ENCODE results near the gene MRTFA.
"Not testable (repeated sequence)": the region's sequence is repeated elsewhere in the genome, so short reads cannot be mapped to it uniquely, and the experiment has no call there.

The MRTFA gene

DNA sequence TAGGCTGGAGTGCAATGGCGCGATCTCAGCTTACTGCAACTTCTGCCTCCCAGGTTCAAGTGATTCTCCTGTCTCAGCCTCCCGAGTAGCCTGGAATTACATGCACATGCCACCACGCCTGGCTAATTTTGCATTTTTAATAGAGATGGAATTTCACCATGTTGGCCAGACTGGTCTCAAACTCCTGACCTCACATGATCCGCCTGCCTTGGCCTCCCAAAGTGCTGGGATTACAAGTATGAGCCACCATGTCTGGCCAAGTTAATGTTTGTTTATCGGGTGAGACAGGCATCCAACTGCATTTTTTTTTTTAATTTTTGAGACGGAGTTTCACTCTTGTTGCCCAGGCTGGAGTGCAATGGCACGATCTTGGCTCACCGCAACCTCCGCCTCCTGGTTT, 20.1 kb upstream of the MRTFA start:
- DNase-seq: not testable (repeated sequence)

DNA sequence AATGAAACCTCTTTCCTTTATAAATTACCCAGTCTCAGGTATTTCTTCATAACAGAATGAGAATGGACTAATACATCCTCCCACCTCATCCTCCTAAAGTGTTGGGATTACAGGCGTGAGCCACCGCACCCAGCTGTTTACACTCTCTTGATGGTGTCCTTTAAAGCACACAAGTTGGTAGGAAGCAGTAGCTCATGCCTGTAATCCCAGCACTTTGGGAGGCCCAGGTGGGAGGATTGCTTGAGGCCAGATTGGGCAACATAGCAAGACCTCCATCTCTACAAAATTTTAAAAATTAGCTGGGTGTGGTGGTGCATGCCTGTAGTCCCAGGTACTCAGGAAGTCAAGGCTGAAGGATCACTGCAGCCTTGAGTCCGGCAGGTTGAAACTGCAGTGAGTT, 19.4 kb upstream of the MRTFA start:
- not testable (repeated sequence) for DNase-seq

DNA sequence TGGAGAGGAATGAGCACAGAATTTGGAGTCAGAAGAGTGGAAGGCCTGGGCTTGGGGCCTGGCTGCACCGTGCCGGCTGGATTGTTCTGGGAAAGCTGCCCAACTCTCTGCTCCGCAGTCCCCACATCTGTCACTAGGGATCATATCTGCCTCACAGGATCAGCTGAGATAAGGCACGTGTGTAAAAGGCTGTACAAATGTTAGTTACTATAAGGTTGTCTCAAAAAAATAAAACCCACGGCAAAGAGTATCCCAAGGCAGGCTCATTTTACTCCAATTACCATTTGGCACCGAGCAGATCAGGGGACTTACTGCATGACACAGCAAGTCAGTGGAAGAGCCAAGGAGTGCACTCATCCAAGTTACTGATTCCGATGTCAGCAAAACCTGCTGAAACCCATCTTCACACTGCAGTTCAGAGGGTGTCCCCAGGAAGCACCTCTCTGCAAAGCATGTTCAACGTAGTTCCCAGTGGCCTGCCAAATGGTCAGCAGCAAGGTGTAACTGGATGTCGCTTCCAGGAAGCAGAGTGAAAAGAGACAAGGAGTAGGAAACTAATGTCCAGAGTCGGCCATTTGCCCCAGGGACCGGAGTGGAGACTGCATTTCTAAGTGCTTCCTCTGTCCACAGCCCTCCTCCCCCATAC, 18.1 kb upstream of the MRTFA start:
- no peak for DNase-seq

DNA sequence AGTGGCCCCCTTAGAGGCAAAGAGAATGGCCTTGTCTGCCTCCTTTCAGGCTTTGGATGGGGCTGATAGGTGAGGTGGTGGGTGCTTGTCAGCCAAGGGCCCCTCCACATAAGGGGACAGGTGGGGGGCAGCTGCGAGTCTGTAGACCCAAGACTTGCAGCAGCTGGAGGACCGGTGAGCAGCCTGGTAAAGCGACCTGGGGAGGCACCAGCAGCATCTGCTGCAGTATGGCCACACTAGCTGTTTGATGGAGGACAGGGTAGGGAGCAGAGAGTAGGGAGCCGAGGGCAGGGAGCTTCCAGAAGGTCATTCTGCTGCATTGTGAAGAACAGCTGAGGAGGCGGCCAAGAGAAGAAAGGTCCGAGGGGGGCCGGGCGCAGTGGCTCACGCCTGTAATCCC, 16.8 kb upstream of the MRTFA start:
- DNase-seq: no peak

DNA sequence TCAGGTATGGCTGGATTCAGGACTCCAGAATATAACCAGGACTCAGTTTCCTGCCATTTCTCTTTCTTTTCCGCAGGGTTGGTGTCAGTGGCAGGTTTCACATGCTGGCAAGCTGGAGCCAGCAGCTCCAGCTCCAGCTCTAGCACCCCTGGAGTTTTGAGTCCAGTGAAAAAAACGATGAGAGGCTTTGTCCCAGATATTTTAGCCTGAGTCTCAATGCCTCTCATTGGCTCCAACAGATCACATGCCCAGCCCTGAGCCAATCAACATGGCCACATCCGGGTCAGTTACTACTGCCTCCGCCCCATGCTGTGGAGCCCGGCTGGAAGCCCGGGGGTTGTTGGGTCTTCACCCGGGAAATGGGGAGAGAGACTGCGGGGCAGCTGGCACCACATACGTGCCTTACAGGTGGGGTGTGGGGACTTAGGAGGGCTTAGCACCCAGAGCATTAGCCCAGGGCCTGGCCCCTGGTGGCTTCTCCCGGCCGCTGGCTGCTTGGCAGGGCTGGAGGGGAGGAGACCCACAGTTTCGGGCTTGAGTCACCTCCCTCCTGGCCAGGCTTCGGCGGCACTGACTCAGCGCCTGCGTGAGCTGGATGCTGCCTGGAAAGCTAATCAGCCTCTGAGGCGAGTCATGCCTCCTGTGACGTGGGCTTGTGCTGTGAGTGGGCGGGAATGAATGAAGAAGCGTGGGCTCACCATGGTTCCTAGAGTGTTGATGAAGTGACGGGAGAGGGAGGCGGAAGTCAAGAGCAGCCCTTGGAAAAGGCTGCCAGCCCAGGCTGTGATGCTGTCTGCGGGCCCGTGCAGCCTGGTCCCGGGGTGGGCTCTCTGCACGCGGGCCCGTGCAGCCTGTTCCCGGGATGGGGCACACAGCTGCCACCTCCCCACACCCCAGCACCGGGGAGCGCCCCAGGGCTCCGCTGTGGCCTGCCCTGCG, 15.3 kb upstream of the MRTFA start:
- peak; percentile 56 for DNase-seq

DNA sequence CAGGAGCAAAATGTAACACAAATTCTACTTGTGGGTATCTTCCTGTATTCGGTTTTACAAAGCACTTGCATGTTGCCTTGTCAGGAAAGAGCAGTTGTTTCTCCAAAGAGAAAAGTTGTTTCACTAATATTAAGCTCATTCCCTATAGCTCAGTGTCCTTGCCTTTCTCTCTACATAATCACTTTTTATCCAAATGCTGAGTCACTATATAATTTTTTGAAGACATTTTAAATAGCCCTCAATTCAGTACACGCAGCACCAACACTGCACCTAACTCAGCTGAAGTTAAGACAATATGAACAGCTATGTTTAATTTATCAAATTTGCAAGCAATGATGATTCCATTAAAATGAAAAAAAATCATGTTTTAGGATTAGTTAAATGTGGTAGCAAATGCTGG, 14.5 kb upstream of the MRTFA start:
- no peak for DNase-seq

DNA sequence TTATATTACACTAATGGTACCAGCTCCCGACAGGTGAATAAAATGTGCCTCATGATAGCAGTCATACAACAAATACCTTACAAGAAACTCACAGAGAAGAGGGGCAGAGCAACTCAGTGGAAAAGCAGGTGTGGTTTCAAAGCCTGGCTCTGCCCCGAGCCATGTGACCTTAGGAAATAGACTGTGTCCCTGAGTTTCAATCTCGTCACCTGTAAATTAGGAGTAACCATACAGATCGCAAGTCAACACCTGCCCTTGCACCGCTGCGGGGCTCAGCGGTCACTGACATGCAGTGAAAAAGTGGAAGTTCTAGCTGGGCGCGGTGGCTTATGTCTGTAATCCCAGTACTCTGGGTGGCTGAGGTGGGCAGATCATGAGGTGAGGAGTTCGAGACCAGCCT, 11.9 kb upstream of the MRTFA start:
- DNase-seq: no peak

DNA sequence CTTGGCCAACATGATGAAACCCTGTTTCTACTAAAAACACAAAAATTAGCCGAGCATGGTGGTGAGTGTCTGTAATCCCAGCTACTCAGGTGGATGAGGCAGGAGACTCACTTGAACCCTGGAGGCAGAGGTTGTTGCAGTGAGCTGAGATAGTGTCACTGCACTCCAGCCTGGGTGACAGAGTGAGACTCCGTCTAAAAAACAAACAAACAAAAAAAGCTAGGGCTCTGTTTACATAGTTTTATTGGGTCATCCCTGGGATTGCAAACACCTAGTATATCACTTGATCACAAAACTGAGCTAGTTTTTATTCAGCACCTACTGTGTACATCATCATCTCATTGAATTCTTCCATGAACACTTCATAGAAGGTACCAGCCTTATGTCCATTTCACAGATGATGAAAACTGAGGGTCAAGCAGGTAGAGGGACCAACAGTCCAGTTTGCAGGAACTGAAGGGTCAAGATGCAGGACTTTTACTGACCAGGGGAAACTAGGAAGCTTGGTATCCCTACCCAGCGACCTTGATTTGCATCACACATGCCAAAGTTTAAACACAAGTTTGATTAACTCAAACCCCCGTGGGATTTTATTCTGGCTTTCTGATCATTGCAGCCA, 9.2 kb upstream of the MRTFA start:
- DNase-seq: no peak

DNA sequence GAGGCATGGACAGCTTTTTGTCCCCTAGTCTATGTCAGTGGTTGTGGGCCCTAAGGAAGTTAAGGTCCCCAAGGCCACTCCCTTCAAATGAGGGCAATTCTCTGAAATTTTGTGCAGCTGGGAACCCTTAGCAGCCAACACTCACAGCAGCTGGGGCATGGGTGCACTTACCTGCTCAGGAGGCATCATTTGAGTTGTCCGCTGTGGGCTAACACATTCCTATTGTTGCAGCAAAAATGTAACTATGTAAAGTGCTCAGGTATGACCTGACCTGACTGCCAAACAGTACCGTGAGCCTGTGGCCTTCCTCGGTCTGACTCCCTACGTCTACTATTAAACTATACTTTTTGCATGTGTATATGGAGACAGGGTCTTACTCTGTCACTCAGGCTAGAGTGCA, 5.8 kb upstream of the MRTFA start:
- no peak for DNase-seq

DNA sequence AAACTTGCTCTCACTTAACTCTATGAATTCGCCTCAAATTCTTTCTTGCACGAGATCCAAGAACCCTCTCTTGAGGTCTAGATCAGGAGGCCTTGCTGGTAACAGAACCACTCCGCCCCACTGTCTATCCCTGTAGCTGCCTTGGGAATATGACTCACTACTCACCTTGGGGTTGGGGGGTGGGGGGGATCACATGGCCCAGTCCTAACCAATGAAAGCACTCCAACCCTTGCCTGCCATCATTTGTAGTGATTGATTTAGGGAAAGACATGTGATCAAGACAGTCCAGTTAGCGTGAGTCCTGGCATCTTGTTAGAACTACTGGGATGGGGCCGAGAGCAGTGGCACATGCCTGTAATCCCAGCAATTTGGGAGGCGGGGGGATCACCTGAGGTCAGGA, 4.8 kb upstream of the MRTFA start:
- no peak for DNase-seq

DNA sequence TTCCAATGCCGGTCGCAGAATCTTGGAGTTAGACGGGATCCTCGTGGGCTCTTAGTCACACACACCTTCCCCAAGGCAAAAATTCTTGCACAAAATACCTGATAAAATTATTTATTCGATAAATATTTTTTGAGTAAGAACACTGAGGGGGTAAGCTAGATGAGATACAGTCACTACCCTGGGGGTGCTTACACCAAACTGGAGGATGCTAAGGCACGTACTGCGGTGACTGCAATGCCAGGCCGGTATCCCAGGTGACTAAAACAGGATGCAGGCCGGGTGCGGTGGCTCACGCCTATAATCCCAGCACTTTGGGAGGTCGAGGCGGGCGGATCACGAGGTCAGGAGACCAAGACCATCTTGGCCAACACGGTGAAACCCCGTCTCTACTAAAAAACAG, 1.7 kb upstream of the MRTFA start:
- DNase-seq: no peak

DNA sequence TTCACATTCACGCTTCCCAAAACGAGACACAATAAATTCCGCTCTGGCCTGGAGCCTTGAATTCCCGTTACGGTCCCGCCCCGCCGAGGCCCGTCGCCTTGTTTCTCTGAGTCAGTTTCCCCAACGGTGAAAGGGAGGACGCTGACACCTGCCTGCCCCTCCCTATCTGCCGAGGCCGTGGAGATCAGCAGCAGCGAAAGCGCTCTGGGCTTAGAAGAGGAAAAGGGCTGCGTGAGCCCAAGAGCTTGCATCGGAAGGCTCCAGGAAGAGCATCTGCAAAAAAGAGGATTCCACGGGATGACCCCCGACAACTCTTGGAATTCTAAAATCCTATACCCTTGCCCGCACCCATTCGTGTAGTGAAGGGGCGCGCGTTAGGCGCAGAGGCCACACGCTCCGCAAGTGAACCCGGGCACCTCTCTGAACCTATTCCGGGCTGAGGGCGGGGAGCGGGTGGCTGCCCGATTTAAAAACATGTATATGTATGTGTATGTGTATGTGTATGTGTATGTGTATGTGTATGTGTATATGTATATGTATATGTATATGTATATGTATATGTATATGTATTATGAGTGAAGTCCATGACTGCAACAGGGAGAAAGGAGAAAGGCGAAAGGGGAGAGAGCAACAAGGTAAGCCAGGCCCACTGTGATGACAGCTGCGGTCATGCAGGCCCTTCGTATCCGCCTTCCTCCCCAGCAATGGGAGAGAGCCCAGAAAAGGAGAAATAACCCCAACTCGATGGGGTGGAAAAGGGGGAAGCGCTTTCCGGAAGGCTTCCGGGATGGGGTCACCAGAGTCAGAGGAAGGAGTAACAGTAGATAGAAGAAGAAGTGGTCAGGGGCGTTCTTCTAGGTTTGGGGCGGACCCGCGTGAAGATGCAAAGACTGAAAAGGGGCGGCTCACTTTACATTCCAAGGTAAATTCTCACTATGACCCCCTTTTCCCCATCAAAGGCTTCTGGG, 948 bp upstream of the MRTFA start:
- no peak for DNase-seq

DNA sequence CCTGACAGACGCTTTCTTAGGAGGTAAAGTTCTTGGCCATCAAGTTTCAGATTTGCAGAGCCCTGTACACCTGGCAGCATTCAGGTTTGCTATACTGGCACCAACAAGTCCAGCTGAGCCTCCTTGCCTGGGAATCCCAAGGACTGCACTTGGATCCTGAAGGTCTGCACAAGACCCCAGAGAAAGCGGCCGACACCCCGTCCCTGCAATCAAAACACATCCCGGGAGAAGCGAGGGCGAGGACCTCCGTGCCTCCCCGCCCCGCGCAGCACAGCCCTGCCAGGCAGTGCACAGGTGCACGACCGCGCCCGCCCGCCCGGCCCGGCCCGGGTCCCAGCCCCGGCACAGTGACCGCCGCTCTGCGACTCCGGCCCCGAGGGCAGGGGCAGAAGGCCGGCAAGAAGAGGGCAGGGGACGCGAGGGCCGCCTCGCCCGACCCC, 559 bp downstream of the MRTFA start:
- no peak for DNase-seq

DNA sequence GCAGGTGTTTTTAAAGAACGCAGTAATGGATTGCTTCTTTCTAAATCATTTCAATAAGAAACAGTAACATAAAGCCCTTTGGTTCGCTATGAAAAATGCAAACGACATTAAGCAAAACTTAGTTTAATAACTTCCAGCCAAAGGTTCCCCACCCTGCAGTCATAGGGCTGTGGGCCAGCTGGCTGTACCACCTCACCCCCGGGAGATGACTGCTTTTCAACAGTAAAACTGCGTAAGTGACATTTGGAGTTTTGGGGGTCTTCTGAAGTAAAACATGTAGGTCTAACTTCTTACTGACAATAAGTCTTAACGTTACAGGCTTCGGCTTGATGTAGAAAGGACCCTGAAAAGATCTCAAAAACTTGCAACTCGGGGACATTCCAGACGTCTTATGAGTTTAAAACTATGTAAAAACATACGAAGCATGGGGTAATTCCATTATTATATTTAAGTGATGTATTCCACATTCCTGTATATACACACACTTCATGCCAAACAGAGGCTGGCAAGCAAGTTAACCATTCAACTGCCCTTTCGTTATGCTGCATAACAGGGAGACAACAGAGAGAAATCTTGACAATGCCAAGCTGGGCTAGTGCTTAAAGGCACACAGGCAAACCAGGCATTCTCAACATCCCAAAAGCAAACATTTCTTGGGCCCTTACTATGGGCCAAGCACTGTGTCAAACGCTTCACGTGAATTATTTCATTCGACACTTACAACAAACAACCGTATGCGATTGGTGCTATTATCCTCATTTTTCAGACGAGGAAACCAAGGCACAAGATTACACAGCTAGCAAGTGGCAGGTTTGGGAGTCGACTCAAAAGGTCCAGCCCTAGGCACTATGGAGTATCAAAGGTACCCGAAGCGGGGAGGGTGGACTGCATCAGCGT, 1.2 kb downstream of the MRTFA start:
- DNase-seq: no peak

DNA sequence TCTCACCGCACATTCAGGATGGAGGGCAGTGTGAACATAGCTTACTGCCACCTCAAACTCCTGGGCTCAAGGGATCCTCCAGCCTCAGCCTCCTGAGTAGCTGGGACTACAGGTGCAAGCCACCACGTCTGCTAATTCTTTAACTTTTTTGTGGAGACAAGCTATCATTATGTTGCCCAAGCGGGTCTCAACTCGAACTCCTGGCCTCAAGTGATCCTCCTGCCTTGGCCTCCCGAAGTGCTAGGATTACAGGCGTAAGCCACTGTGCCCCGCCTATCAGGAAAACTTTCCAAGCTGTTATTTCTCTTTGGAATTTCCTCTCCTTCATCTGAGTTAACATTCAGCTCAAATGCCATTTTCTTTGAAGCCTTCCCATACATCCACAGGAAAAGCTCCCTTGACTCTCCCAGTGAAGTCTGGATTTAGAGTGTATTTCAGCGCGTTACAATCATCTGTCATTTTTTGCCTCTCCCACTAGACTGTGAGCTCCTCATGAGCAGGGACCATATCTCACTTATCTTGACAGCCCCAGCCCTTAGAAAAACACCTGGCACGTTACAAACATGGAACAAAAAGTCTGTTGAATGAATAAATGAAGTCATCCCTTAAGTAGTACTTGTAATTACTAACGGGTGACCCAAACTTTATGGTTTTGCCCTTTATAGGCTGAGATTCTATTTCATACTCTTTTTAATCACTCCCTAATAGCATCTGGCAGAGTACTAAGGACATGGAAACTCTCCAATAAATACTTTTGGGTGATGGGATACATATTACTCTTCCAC, 2.2 kb downstream of the MRTFA start:
- DNase-seq: no peak

DNA sequence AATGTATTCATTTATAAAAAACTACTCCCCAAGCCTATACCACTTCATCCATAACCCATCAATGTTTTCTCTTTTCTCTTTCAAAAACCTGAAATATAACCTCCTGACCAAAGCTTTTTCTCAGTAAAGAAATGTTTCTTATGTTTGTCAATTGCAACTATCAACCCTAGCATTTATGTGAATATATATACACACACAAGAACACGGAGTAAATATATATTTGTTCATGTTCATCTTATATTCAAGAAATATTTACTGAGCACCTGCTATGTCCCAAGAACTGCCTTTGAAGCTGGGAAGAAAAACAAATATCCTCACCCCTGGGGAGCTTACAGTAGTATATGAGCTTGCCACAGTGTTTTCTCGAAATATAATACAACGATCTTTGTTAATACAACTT, 3.5 kb downstream of the MRTFA start:
- no peak for DNase-seq

DNA sequence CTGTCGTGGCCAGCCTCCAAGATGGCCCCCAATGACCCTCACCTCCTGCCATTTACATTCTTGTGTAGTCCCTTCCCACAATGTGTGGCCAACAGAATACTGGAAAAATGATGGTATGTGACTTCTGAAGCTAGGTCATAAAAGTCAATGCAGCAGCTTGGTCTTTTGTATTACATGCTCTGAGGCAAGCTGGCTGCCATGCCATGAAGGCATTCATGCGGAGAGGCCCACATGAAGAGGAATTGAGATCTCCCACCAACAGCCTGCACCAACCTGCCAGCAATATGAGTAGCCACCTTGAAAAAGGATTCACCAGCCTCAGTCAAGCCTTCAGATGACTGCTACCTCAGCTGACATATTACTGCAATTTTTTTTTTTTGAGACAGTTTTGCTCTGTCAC, 4.6 kb downstream of the MRTFA start:
- DNase-seq: no peak

DNA sequence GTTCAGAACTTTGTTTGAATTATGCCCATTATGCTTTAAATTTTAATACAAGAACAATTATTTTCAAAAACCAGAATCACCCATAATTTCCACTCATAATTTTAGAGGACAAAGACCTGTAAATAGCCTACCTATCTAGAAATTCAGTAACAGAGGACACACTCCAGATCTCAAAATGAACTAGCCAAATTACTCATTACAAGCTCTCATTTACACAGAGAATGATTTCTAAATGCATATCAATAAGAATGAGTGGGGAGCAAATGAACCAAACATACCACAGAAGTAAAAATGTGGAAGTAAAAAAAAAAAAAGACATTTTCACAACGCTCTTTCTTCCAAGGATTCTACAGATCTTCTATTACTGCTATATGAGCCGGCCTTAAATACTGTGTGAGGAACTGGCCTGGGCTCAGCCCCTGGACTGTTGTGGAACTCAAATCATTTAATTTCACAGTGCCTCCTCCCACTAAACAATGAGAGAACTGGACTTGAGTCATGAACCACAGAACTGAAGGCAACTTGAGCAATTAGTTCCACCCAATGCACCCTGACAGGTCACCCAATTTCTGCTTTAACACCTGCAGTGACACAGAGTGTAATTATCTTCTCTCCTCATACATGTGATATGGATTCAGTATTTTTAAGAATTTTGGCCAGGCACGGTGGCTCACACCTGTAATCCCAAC, 8.0 kb downstream of the MRTFA start:
- DNase-seq: no peak

DNA sequence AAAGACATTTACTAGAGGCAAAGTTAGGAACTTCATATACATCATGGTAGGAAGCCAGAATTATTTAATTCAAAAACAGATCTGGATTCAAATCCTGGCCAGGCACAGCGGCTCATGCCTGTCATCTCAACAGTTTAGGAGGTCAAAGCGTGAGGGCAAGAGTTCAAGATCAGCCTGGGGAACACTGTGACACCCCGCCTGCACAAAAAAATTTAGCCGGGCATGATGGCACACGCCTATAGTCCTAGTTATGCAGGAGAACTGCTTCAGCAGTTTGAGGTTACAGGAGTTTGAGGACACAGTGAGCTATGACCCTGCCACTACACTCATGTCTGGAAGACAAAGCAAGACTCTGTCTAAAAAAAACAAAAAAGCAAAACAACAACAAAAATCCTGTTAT, 8.9 kb downstream of the MRTFA start:
- no peak for DNase-seq

DNA sequence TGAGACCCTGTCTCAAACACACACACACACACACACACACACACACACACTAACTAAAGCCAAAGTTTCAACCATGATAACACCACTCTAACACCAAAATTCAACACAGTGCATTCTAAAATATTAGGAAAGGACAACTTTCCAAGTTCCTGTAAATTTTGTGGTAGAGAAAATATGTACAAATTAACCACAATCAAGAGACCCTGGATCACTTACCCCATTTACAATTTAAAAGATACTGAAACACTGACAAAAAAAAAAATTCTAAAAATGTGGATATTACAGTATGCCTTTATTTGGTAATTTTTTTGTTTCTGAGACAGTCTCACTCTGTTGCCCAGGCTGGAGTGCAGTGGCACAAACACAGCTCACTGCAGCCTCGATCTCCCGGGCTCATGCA, 9.7 kb downstream of the MRTFA start:
- DNase-seq: no peak
